ENCODE data around the gene BSN.
A peak's percentile ranks its signal among the peaks of the same experiment; 100 is the strongest.

BSN gene

DNA sequence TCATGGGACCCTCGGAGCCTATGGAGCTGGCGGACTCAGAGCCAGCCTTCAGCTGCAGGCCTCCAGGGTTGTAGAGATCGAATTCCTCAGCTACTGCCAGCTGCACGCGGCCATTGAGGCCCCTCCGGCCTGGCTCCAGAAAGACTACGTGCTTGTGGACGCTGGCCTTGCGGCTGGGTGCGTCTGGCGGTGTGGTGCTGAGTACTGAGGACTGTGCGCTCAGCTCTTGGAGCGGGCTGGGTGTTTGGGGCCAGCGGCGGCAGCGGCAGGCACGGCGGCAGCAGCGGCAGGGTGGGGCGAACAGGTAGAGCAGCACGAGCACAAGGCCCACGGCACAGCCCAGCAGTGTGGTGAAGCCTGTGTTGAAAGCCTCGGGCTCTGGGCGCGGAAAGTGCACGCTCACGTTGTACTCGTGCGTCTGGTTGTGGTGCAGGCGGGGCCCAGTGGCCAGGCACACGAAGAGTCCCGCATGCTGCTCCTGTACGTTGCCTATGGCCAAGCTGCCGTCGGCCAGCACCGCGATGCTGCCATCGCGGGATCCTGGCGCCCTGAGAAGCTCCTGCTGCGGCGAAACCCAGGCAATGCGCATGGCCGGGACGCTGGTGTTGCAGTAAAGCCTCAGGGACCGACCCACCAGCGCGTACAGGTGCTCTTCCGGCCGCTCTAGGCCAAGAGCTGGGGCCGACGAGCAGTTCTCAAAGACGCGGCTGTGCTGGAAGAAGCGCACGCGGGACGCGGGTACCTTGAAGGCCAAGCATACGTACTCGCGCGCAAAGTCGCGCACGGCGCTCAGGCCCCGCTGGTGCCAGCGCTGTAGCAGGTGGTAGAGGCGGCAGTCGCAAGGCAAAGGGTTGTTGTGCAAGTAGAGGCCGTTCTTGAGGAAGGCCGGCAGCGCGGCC, 163.9 kb downstream of the BSN start:
- no peak for DNase-seq

DNA sequence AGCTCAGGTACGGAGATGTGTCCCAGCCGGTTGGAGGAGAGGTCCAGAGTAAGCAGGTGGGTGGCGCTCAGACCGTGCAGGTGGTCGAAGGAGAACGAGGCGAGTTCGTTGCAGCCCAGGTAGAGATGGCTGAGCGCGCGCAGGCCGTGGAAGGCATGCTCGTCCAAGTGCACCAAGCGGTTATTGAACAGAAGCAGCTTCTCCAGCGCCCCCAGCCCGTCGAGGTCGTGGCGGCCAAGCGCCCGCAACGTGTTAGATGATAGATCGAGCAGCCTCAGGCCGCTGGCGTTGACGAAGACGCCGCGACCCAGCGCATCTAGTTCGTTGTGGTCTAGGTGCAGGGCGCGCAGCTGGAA, 164.6 kb downstream of the BSN start:
- no peak for DNase-seq

DNA sequence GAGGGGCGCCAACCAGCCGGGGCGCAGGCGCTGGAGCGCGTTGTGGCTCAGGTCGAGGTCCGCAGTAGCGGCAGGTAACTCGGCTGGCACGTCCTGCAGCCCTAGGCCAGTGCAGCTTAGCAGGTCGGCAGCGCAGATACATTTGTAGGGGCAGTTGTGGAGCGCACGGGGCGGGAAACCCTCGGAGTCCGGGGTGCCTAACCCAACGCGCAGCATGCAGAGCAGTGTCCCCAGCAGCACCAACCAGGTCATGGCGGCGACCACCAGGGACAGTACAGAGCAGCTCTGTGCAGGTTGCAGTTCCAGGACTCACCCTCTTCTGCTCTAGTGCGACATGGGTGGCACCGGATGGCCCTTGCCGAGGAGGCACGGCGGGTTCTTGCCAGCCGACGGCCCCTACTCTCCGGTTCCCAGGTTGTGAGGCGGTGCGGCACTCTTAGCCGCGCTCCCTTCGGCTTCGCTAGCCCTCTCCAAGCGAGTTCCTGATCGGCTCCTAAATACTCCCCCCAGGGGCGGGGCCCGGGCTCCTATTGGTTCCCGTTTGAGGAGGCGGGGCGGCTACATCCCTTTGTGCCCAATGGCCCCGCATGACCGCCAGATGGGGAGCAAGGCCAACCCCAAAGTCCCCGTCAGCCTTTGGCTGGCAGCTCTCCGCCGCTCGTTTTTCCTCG, 165.1 kb downstream of the BSN start, which contains the start of gene AMIGO3:
Gene AMIGO3 (minus strand): TSS at position 471 of the 671 bp plus-strand sequence. CDS start 219 bp downstream, at position 252.
- DNase-seq = peak; percentile 84 to 91 (median 86)
